ENCODE results near the gene PARD3.

Gene PARD3

GRCh38 chr10:34618611-34619010 is 196.5 kb downstream of the PARD3 start:
- DNase-seq (ENCODE audit: low read depth): no peak

- no peak for DNase-seq (ENCODE audit: low read depth)
Observed at GRCh38 chr10:34615770-34616169, 199.3 kb downstream of the PARD3 start.

- DNase-seq (ENCODE audit: low read depth): no peak
Observed at GRCh38 chr10:34613491-34613890, 201.6 kb downstream of the PARD3 start.

GRCh38 chr10:34612938-34613337 is 202.2 kb downstream of the PARD3 start:
- no peak for DNase-seq (ENCODE audit: low read depth)

- no peak for DNase-seq (ENCODE audit: low read depth)
Observed at GRCh38 chr10:34612446-34612845, 202.7 kb downstream of the PARD3 start.

GRCh38 chr10:34609287-34609940 is 205.7 kb downstream of the PARD3 start:
- DNase-seq (ENCODE audit: low read depth): no peak

- DNase-seq (ENCODE audit: low read depth): no peak
Observed at GRCh38 chr10:34607894-34608293, 207.2 kb downstream of the PARD3 start.

GRCh38 chr10:34606890-34607289 is 208.2 kb downstream of the PARD3 start:
- no peak for DNase-seq (ENCODE audit: low read depth)

- DNase-seq (ENCODE audit: low read depth): no peak
Observed at GRCh38 chr10:34602478-34602877, 212.6 kb downstream of the PARD3 start.

- no peak for DNase-seq (ENCODE audit: low read depth)
Observed at GRCh38 chr10:34601691-34602090, 213.4 kb downstream of the PARD3 start.

GRCh38 chr10:34599026-34599795 is 215.9 kb downstream of the PARD3 start:
- DNase-seq (ENCODE audit: low read depth): no peak

- DNase-seq (ENCODE audit: low read depth): no peak
Observed at GRCh38 chr10:34596351-34596750, 218.7 kb downstream of the PARD3 start.

GRCh38 chr10:34593930-34594329 is 221.2 kb downstream of the PARD3 start:
- no peak for DNase-seq (ENCODE audit: low read depth)

- DNase-seq (ENCODE audit: low read depth): no peak
Observed at GRCh38 chr10:34593374-34593890, 221.7 kb downstream of the PARD3 start.

GRCh38 chr10:34590793-34591192 is 224.3 kb downstream of the PARD3 start:
- DNase-seq (ENCODE audit: low read depth): no peak

- DNase-seq (ENCODE audit: low read depth): no peak
Observed at GRCh38 chr10:34589275-34589674, 225.8 kb downstream of the PARD3 start.

GRCh38 chr10:34587680-34588019 is 227.4 kb downstream of the PARD3 start:
- no peak for DNase-seq (ENCODE audit: low read depth)

- DNase-seq (ENCODE audit: low read depth): no peak
Observed at GRCh38 chr10:34587002-34587679, 228.0 kb downstream of the PARD3 start.

- no peak for DNase-seq (ENCODE audit: low read depth)
Observed at GRCh38 chr10:34585422-34586112, 229.5 kb downstream of the PARD3 start.

- peak; percentile 67 for DNase-seq (ENCODE audit: low read depth)
Observed at GRCh38 chr10:34584164-34584563, 230.9 kb downstream of the PARD3 start.

- peak; percentile 37 for DNase-seq (ENCODE audit: low read depth)
Observed at GRCh38 chr10:34581801-34582532, 233.1 kb downstream of the PARD3 start.

GRCh38 chr10:34580643-34581042 is 234.5 kb downstream of the PARD3 start:
- DNase-seq (ENCODE audit: low read depth): peak; percentile 37
